Measurements from ENCODE around the gene ORC3. TPM values are rescaled to one million over a fixed set of nuclear protein-coding genes. Genes with fewer than 3 reads are reported as not detected.

ORC3 gene
- total RNA-seq, 1 experiment from 2014 or later: 52.9 TPM

DNA sequence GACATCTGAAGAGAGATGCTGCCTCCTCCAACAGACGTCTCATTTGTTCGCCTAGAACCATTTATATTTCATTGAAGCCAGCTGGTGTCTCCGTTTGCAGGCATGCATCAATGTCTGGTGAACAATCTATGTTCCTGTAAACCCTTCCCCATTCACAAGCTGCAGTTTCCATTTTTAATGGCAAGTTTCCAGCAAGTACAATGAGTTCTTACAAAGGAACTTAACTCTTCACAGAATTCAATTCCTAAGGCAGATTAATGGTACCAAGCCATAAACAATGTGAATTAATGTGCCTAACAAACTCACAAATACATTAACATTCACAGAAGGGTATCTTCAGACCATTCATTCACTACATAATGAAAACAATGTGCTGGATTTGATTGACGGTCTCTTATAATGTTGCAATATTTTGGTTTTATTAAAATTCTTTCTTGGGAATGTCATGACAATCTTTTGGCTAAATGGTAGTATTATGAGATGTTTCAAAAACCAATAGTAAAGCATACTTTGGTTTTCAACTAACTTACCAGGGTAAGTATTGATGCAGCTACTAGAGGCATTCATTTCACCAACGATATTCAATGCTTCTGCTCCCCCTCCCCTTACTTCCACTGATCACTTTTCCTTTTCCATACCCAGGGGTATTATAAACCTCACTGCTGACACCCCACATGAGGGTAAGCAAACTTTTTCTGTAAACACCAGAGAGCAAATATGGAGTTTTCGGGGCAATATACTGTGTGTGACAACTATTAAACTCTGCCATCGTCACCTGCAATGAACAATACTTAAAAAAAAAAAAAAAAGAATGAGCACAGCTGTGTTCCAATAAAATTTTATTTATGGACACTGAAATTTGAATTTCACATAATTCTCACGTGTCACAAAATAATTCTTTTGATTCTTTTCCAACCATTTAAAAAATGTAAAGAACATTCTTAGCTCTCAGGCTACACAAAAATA is 107.9 kb downstream of the ORC3 start:
- H3K9ac ChIP-seq (ENCODE audit: extremely low read depth, insufficient read length, low read length): no peak overlapping the region
- WGBS (ENCODE audit: extremely low coverage, insufficient read length, low lambda C conversion rate): no CpG with 5 or more reads among the region's 8 CpGs

More for the DNA sequence above, 107.9 kb downstream of the ORC3 start:
- H4K91ac ChIP-seq (ENCODE audit: insufficient read length, low read depth, low read length): no peak overlapping the region
- peaks cover 3% of the 10 kb centered on the region for H3K23me2 ChIP-seq (ENCODE audit: insufficient read length, low read depth, low read length, poor library complexity, severe bottlenecking)
- peak overlapping the region; percentile 72 for H3K4me2 ChIP-seq (ENCODE audit: insufficient read depth, insufficient read length, low read length)
- no peaks in the 10 kb centered on the region for H4K20me1 ChIP-seq (ENCODE audit: control insufficient read depth, insufficient read depth, insufficient read length)
- no peak for DNase-seq
- H3T11ph ChIP-seq (ENCODE audit: low read length): no peak overlapping the region
- no peak overlapping the region for H3K18ac ChIP-seq (ENCODE audit: insufficient read length, low read depth, low read length)
- H4K5ac ChIP-seq (ENCODE audit: insufficient read length, low read depth, low read length): no peak overlapping the region
- H3K79me1 ChIP-seq (ENCODE audit: insufficient read depth, low read depth, low read length, poor library complexity, severe bottlenecking): no peaks in the 10 kb centered on the region
- Mint-ChIP-seq H3K4me1 (peaks cover 43 to 47% of the 10 kb centered on the region in 2 experiments), H3K27ac (peak overlapping the region in 2 of 3 experiments; percentile 91 to 93; a peak in 4 of 7 replicates), H3K36me3 (ENCODE audit: insufficient read depth in 1 of 3, low read depth in 3 of 3) (peaks cover 14 to 17% (median 16%) of the 10 kb centered on the region in 3 experiments), H3K9me3 (no peaks in the 10 kb centered on the region; a peak in 2 of 5 replicates), H3K4me3 (peak overlapping the region; percentile 87 to 99), H3K27me3 (ENCODE audit: low read depth) (no peaks in the 10 kb centered on the region)
- no peak overlapping the region for H2BK5ac ChIP-seq (ENCODE audit: insufficient read length, low read length)
- no peak overlapping the region for H3K14ac ChIP-seq (ENCODE audit: insufficient read depth, low read length)
- H3K4ac ChIP-seq (ENCODE audit: low read depth, low read length): no peak overlapping the region
- H3K56ac ChIP-seq (ENCODE audit: insufficient read length, low read depth, low read length): no peak overlapping the region
- H3K27me3 ChIP-seq (ENCODE audit: insufficient read depth, low read length): no peaks in the 10 kb centered on the region
- H3K27ac ChIP-seq (ENCODE audit: insufficient read length, low read depth, low read length): no peak overlapping the region
- TF ChIP-seq, protein P1, sequence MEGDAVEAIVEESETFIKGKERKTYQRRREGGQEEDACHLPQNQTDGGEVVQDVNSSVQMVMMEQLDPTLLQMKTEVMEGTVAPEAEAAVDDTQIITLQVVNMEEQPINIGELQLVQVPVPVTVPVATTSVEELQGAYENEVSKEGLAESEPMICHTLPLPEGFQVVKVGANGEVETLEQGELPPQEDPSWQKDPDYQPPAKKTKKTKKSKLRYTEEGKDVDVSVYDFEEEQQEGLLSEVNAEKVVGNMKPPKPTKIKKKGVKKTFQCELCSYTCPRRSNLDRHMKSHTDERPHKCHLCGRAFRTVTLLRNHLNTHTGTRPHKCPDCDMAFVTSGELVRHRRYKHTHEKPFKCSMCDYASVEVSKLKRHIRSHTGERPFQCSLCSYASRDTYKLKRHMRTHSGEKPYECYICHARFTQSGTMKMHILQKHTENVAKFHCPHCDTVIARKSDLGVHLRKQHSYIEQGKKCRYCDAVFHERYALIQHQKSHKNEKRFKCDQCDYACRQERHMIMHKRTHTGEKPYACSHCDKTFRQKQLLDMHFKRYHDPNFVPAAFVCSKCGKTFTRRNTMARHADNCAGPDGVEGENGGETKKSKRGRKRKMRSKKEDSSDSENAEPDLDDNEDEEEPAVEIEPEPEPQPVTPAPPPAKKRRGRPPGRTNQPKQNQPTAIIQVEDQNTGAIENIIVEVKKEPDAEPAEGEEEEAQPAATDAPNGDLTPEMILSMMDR (conservative IDR thresholded peaks at IDR 0.05): no peak
- no peak overlapping the region for H2BK20ac ChIP-seq (ENCODE audit: low read depth, low read length, poor library complexity, severe bottlenecking)
- H3K9me3 ChIP-seq (ENCODE audit: control insufficient read depth, low read depth, low read length): no peaks in the 10 kb centered on the region
- H3K79me2 ChIP-seq (ENCODE audit: insufficient read depth, low read length): peaks cover 68% of the 10 kb centered on the region
- no peak overlapping the region for H2AK5ac ChIP-seq (ENCODE audit: insufficient read length, low read length)
- H2BK12ac ChIP-seq (ENCODE audit: insufficient read length, low read depth, low read length): no peak overlapping the region
- H3K4me1 ChIP-seq (ENCODE audit: insufficient read depth, low read length): peaks cover 3% of the 10 kb centered on the region; the same call in 1 of the 2 replicates
- no peak overlapping the region for H2BK120ac ChIP-seq (ENCODE audit: low read depth, low read length, poor library complexity, severe bottlenecking)
- no peak overlapping the region for H4K8ac ChIP-seq (replicated peaks; ENCODE audit: insufficient read length, low read depth, low read length)
- H2BK15ac ChIP-seq (ENCODE audit: low read depth, low read length): no peak overlapping the region
- H3K23ac ChIP-seq (ENCODE audit: insufficient read length, low read depth, low read length): no peak overlapping the region
- no peak overlapping the region for H2AFZ ChIP-seq (ENCODE audit: low read length)
